Small intestine (tissue), 7 donors: ENCODE results near the gene LYSMD1. TPM values are rescaled to one million over a fixed set of nuclear protein-coding genes. Genes with fewer than 3 reads are reported as not detected.
A peak's percentile ranks its signal among the peaks of the same experiment; 100 is the strongest.
"Not testable (repeated sequence)": the region's sequence is repeated elsewhere in the genome, so short reads cannot be mapped to it uniquely, and the experiment has no call there.

Experiments used
- DNase-seq, 2 donors: peaks; one replicate each; pipeline versions ENCODE4 v3.0.0 to v3.0.0-alpha.2; 2013
- FAIRE-seq: peaks from 2 replicates; lab custom pipeline; 2012; peaks lifted over from hg19 to GRCh38; lab: Jason Lieb, UNC
- H3K27ac ChIP-seq, 3 donors: one replicate each; pipeline ENCODE4 v1.5.1; 2013; ENCODE audit warnings: low read length in 2 of 3, mild to moderate bottlenecking in 2 of 3, control low read depth in 1 of 3, inconsistent platforms in 1 of 3, low read depth in 1 of 3, moderate library complexity in 1 of 3
- H3K27me3 ChIP-seq, 3 donors: one replicate each; pipeline ENCODE4 v1.6.1; 2013; ENCODE audit warnings: low read length in 3 of 3, inconsistent platforms in 1 of 3; ENCODE audit not compliant: control insufficient read depth in 3 of 3, insufficient read depth in 3 of 3
- H3K36me3 ChIP-seq, 3 donors: one replicate each; pipeline ENCODE4 v1.6.1; 2013; ENCODE audit warnings: low read length in 3 of 3, inconsistent platforms in 1 of 3, low read depth in 1 of 3, mild to moderate bottlenecking in 1 of 3, moderate library complexity in 1 of 3; ENCODE audit not compliant: control insufficient read depth in 3 of 3, insufficient read depth in 2 of 3
- H3K4me1 ChIP-seq, 3 donors: one replicate each; pipeline ENCODE4 v1.6.1; 2013; ENCODE audit warnings: low read length in 2 of 3, inconsistent platforms in 1 of 3, low read depth in 1 of 3, mild to moderate bottlenecking in 1 of 3, moderate library complexity in 1 of 3; ENCODE audit not compliant: control insufficient read depth in 3 of 3, insufficient read depth in 2 of 3
- H3K4me3 ChIP-seq, 3 donors: one replicate each; pipeline ENCODE4 v1.5.1; 2013; ENCODE audit warnings: low read length in 3 of 3, control low read depth in 1 of 3, inconsistent platforms in 1 of 3, low read depth in 1 of 3, mild to moderate bottlenecking in 1 of 3, moderate library complexity in 1 of 3
- H3K9me3 ChIP-seq, 2 donors: one replicate each; pipeline ENCODE4 v1.6.1; 2013; ENCODE audit warnings: low read depth in 1 of 2, low read length in 1 of 2; ENCODE audit not compliant: control insufficient read depth in 2 of 2, insufficient read depth in 1 of 2
- WGBS, 3 donors: extraction: QIAGEN DNeasy Blood & Tissue Kit; methylation state at CpG; one replicate each; pipeline ENCODE4 v1.1.7; 2013; 5-methylcytosine and 5-hydroxymethylcytosine counted together
- polyA plus RNA-seq, 4 donors: library from polyadenylated mRNA; stranded (reverse) in 3 of 4; unstranded in 1 of 4; fragments of 200-250 nt in 3 of 4; fragments of 120-200 nt in 1 of 4; gene quantifications; one replicate each; pipeline versions ENCODE4 v1.2.1 to v1.2.3, GENCODE V29; 2013
- donor health status: healthy with polysubstance abuse.
- donor health status: control.
- donor health status: control.
- donor health status: Bipolar disorder and iron deficiency.
- donor health status: healthy.

The LYSMD1 gene
- polyA plus RNA-seq, 4 donors = 3.2 to 9.9 (median 6.2) TPM

DNA sequence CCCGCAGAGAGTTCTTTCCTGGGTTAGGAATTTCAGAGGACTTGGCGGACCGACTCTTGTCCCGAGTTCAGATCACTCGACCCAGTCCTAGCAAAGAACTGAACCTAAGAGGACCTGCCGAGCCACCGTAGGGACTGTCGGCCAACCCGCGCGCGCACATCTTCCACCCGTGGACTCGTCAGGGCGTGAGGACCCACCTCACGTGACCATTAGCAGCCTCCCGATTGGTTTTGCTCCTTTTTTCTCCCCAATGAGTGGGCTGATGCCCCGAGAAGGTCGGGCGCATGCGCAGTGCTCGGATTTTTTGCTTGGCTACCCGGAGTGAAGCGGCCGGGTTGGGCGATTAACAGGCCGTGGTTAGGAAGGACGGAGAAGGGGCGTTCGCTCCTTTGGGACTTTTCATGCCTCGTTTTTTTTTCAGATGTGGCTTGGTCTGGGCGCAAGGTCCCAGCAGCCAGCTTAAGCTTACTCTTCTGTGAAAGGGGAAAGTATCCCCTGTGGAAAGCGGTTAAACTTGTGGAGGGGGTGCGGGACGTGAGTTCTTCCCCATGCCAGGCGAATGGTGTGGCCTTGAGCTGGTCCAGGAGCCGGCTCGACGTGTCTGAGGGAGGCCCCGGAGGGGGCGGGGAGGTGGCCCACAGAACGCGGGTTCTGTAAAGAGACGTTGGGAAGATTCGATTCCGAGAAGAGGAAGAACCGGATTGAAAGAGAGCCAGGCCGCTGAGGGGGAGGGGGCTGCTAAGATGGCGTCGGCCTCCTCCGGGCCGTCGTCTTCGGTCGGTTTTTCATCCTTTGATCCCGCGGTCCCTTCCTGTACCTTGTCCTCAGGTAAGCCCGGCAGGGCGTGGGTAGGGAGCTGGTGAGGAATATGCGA, 32.8 kb upstream of the LYSMD1 start, which contains the start of gene PIP5K1A:
TSS of gene PIP5K1A (plus strand) at position 299 of the 874 bp plus-strand sequence. CDS start at position 744, 445 bp downstream.
- peak within 1 kb of the TSS; percentile 65 to 90 (median 73) for H3K4me3 ChIP-seq
- H3K27ac ChIP-seq = peak within 1 kb of the TSS; percentile 89 to 95 (median 93)
- H3K27me3 ChIP-seq = no peaks in the 10 kb centered on the region
- no peak for FAIRE-seq
- DNase-seq = peak; percentile 98 to 99
- peaks cover 0 to 17% (median 2%) of the 10 kb centered on the region in 3 donors for H3K36me3 ChIP-seq
- H3K4me1 ChIP-seq = peaks cover 4 to 18% (median 15%) of the 10 kb centered on the region in 3 donors
- H3K9me3 ChIP-seq = no peaks in the 10 kb centered on the region
- WGBS, 3 donors = 0% methylated on average over 60 of the region's 60 CpGs

DNA sequence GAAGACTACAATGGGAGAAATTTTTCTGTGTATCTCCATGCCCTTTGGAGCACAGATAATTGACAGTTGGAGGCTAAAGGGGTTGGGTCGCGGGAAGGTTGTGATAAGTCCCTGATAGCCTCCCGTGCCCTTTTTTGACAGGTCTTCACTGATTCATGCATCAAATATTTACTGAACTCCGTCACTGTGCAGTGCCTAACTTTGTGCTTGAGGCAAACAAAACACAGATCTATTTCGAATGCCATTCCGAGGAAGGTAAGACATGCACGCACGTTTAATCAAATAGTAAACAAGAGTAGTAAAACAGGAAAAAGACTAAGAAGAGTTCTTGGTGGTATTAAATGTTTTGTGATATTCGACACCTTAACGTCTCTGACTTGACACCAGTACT, 32.2 kb upstream of the LYSMD1 start:
- H3K4me1 ChIP-seq = peaks cover 4 to 18% (median 15%) of the 10 kb centered on the region in 3 donors

DNA sequence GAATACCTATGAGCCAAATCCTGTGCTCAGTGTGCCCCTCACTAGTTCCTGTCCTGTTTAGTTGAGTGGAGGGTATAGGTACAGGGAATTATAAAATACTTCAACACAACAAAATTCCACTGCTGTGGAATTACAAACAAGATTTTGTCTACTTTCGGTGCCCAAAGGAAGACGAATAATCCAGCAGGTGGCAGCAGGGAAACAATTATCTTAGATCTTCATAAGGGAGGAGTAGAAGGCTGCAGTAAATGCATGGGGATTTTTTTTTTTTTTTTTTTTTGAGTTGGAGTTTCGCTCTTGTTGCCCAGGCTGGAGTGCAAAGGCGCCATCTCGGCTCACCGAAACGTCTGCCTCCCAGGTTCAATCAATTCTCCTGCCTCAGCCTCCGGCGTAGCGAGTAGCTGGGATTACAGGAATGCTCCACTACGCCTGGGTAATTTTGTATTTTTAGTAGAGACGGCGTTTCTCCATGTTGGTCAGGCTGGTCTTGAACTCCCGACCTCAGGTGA, 30.6 kb upstream of the LYSMD1 start:
- H3K27ac ChIP-seq = peak overlapping the region in 2 of 3 donors; percentile 78 to 90
- 19 to 39% (median 25%) methylated on average over 12 to 14 of the region's 14 CpGs for WGBS, 3 donors
- FAIRE-seq = no peak
- H3K27me3 ChIP-seq = no peaks in the 10 kb centered on the region
- H3K4me1 ChIP-seq = peaks cover 4 to 18% (median 15%) of the 10 kb centered on the region in 3 donors
- H3K36me3 ChIP-seq = peaks cover 0 to 2% (median 0%) of the 10 kb centered on the region in 3 donors
- H3K4me3 ChIP-seq = peak overlapping the region in 1 of 3 donors; percentile 15
- peak; percentile 84 to 92 for DNase-seq
- H3K9me3 ChIP-seq = no peaks in the 10 kb centered on the region

More for the DNA sequence above, 32.2 kb upstream of the LYSMD1 start:
- DNase-seq = peak in 1 of 2 donors; percentile 84
- Histone ChIP-seq H3K4me3 (peak overlapping the region in 2 of 3 donors; percentile 12 to 90), H3K27ac (peak overlapping the region; percentile 89 to 95 (median 93)), H3K27me3 (no peaks in the 10 kb centered on the region), H3K9me3 (no peaks in the 10 kb centered on the region), H3K36me3 (peaks cover 0 to 10% (median 2%) of the 10 kb centered on the region in 3 donors)
- 3 to 8% (median 6%) methylated on average over 10 of the region's 10 CpGs for WGBS, 3 donors
- no peak for FAIRE-seq

DNA sequence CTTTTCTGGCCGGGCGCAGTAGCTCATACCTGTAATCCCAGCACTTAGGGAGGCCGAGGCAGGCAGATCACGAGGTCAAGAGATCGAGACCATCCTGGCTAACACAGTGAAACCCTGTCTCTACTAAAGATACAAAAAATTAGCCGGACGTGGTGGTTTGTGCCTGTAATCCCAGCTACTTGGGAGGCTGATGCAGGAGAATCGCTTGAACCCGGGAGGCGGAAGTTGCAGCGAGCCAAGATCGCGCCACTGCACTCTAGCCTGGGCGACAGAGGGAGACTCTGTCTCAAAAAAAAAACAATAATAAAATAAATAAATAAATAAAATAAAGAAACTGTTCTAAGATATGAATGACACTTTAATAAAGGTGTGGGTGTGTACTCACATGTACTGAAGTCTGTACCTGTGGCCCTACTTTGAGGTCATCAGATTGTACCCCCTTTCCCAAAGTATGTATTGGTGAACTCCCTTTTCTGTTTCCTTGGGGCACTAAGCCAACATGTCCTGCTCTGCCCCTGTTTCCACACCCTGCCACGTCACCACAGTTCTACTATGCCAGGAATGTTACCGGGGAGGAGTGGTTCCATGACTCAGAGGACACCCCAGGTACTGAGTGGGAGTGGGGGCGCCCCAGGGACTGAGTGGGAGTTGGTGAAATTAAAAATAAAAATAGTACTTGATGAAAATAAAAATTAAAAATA, 29.3 kb upstream of the LYSMD1 start:
- H3K27ac ChIP-seq = peak overlapping the region in 2 of 3 donors; percentile 37 to 78
- WGBS, 3 donors = 23 to 69% (median 44%) methylated on average over 17 of the region's 17 CpGs
- DNase-seq = peak; percentile 59 to 99
- H3K4me3 ChIP-seq = peak overlapping the region in 1 of 3 donors; percentile 33
- not testable (repeated sequence) for FAIRE-seq, H3K36me3 ChIP-seq, H3K27me3 ChIP-seq, H3K9me3 ChIP-seq
- H3K4me1 ChIP-seq = peaks cover 0 to 18% (median 8%) of the 10 kb centered on the region in 3 donors

DNA sequence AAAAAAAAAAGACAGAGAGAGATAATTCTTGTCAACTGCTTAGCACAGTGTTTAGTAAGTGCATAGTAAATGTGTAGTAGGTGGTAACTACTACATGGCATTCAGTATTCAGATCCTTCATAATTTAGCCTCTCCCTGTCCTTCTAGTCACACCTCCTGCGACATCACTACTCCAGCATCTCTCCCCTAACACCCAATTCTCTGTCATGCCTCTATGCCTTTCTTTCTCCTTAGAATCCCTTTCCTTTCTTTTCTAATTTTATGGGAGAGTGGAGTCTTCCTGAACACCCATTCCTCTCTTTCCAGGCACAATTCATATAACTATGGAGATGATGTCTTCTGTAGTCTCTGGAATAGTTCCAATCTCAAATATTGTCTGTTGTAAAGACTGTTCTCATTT, 28.2 kb upstream of the LYSMD1 start:
- H3K27ac ChIP-seq = no peak overlapping the region
- no peaks in the 10 kb centered on the region for H3K36me3 ChIP-seq
- WGBS, 3 donors = 79 to 81% (median 80%) methylated on average over 1 of the region's 1 CpG
- H3K4me1 ChIP-seq = peaks cover 0 to 12% (median 6%) of the 10 kb centered on the region in 3 donors
- no peaks in the 10 kb centered on the region for H3K27me3 ChIP-seq
- no peaks in the 10 kb centered on the region for H3K9me3 ChIP-seq
- no peak for FAIRE-seq
- no peak for DNase-seq
- H3K4me3 ChIP-seq = no peak overlapping the region

DNA sequence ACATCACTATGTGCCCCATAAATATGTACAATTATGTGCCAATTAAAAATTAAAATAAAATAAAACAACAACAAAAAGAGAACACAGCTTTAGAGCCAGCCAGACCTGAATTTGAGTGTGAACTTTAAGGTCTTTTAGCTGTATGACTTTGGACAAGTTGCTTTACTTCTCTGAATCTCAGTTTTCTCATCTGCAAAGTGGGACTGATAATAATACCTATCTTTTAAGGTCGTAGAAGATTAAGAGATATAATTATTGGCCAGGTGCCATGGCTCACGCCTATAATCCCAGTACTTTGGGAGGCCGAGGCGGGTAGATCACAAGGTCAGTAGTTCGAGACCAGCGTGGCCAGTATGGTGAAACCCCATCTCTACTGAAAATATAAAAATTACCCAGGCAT, 27.6 kb upstream of the LYSMD1 start:
- Histone ChIP-seq H3K4me1 (peaks cover 0 to 16% (median 6%) of the 10 kb centered on the region in 3 donors), H3K4me3 (no peak overlapping the region), H3K9me3 (no peaks in the 10 kb centered on the region), H3K27ac (no peak overlapping the region), H3K27me3 (no peaks in the 10 kb centered on the region), H3K36me3 (no peaks in the 10 kb centered on the region)
- FAIRE-seq (no peak), DNase-seq (no peak)
- WGBS, 3 donors = 32 to 69% (median 39%) methylated on average over 6 of the region's 6 CpGs

DNA sequence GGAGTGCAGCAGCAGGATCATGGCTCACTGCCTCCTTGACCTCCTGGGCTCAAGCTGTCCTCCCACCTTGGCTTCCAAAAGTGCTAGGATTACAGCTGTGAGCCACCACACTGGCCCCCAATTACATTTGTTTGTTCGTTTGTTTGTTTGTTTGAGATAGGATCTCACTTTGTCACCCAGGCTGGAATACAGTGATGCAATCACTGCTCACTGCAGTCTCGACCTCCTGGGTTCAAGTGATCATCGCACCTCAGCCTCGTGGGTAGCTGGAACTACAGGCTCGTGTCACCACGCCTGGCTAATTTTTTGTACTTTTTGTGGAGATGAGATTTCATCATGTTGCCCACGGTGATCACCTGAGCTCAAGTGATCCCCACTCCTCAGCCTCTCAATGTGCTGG, 26.3 kb upstream of the LYSMD1 start:
- H3K27me3 ChIP-seq = no peaks in the 10 kb centered on the region
- H3K9me3 ChIP-seq = no peaks in the 10 kb centered on the region
- H3K27ac ChIP-seq = no peak overlapping the region
- WGBS, 3 donors = 68 to 73% (median 68%) methylated on average over 7 of the region's 7 CpGs
- H3K4me1 ChIP-seq = peaks cover 0 to 6% (median 3%) of the 10 kb centered on the region in 3 donors
- FAIRE-seq (no peak), DNase-seq (no peak)
- no peak overlapping the region for H3K4me3 ChIP-seq
- no peaks in the 10 kb centered on the region for H3K36me3 ChIP-seq
